HEK293T (cell line): ENCODE data around the gene CDC42EP2.

Experiments used
- CTCF ChIA-PET: fragments of 350-600 bp; formaldehyde crosslinking; extraction: SDS; loops from one replicate; lab custom pipeline; 2021; ENCODE audit warnings: antibody characterized with exemption, inconsistent platforms; lab: Yijun Ruan, JAX
- POLR2A ChIA-PET: fragments of 350-600 bp; formaldehyde crosslinking; extraction: SDS; loops from one replicate; lab custom pipeline; 2020; ENCODE audit warnings: antibody characterized with exemption, inconsistent platforms; lab: Yijun Ruan, JAX
- DNase-seq: peaks from one replicate; pipeline ENCODE4 v3.0.0; 2012; ENCODE audit warnings: mixed read lengths; ENCODE audit errors: extremely low spot score
- ARNT ChIP-seq: fragments of 450-650 bp; IDR thresholded peaks from 2 replicates; pipeline ENCODE4 v1.6.1; 2017; ENCODE audit warnings: mild to moderate bottlenecking
- BHLHE40 ChIP-seq: fragments of 450-650 bp; IDR thresholded peaks from 2 replicates; pipeline ENCODE4 v1.6.1; 2016; ENCODE audit warnings: mild to moderate bottlenecking, moderate library complexity, borderline replicate concordance
- CTBP1 ChIP-seq: fragments of 450-650 bp; IDR thresholded peaks from 2 replicates; pipeline ENCODE4 v1.6.1; 2016; ENCODE audit warnings: borderline replicate concordance
- ELF4 ChIP-seq: fragments of 450-650 bp; IDR thresholded peaks from 2 replicates; pipeline ENCODE4 v1.6.1; 2017; ENCODE audit warnings: antibody characterized with exemption
- FOXA1 ChIP-seq: fragments of 450-650 bp; IDR thresholded peaks from 2 replicates; pipeline ENCODE4 v1.6.1; 2016; ENCODE audit warnings: mild to moderate bottlenecking
- FOXK2 ChIP-seq: fragments of 450-650 bp; IDR thresholded peaks from 2 replicates; pipeline ENCODE4 v1.6.1; 2016; ENCODE audit warnings: mild to moderate bottlenecking
- FOXM1 ChIP-seq: fragments of 450-650 bp; IDR thresholded peaks from 2 replicates; pipeline ENCODE4 v1.6.1; 2017; ENCODE audit warnings: mild to moderate bottlenecking, borderline replicate concordance
- HDGF ChIP-seq: fragments of 450-650 bp; IDR thresholded peaks from 2 replicates; pipeline ENCODE4 v1.6.1; 2017; ENCODE audit warnings: antibody characterized with exemption, borderline replicate concordance
- L3MBTL2 ChIP-seq: fragments of 450-650 bp; conservative IDR thresholded peaks from 2 replicates; pipeline ENCODE4 v1.6.1; 2016; ENCODE audit warnings: mild to moderate bottlenecking
- LEF1 ChIP-seq: fragments of 450-650 bp; IDR thresholded peaks from 2 replicates; pipeline ENCODE4 v1.6.1; 2017; ENCODE audit warnings: mild to moderate bottlenecking, borderline replicate concordance
- NFRKB ChIP-seq: fragments of 450-650 bp; IDR thresholded peaks from 2 replicates; pipeline ENCODE4 v1.6.1; 2016; ENCODE audit warnings: mild to moderate bottlenecking, moderate library complexity
- PKNOX1 ChIP-seq: fragments of 450-650 bp; IDR thresholded peaks from 2 replicates; pipeline ENCODE4 v1.6.1; 2016
- SP1 ChIP-seq: fragments of 450-650 bp; IDR thresholded peaks from 2 replicates; pipeline ENCODE4 v1.6.1; 2017
- SUZ12 ChIP-seq: fragments of 450-650 bp; IDR thresholded peaks from 2 replicates; pipeline ENCODE4 v1.6.1; 2016; ENCODE audit warnings: mild to moderate bottlenecking
- TARDBP ChIP-seq: fragments of 450-650 bp; IDR thresholded peaks from 2 replicates; pipeline ENCODE4 v1.6.1; 2016
- ZNF384 ChIP-seq: fragments of 450-650 bp; IDR thresholded peaks from 2 replicates; pipeline ENCODE4 v1.6.1; 2016

Gene CDC42EP2

GRCh38 chr11:65288706-65289536 is 25.7 kb upstream of the CDC42EP2 start:
- POLR2A ChIA-PET = no interaction called here
- CTCF ChIA-PET = interaction anchor here (1.5 kb wide), 1 partner anchor 26 kb away, joined by 3 read pairs; no protein-coding TSS in a partner anchor
- TF ChIP-seq CTBP1 = no peak
- DNase-seq = no peak

GRCh38 chr11:65290448-65291165 is 24.1 kb upstream of the CDC42EP2 start:
- TF ChIP-seq ZNF384 (no peak), ARNT (no peak), FOXM1 (no peak), HDGF (no peak), ELF4 (no peak)
- POLR2A ChIA-PET = interaction anchor here (0.6 to 0.9 kb wide), 2 partner anchors 11 to 29 kb away, joined by 3 to 4 read pairs; partner anchors contain the start of gene POLA2
- no peak for DNase-seq
- CTCF ChIA-PET = no interaction called here

- no peak for DNase-seq
- POLR2A ChIA-PET = no interaction called here
- CTCF ChIA-PET = no interaction called here
- TF ChIP-seq FOXM1 = no peak
- TF ChIP-seq SUZ12 = no peak
- TF ChIP-seq LEF1 = no peak
- TF ChIP-seq CTBP1 = no peak
- no peak for TF ChIP-seq FOXK2
- no peak for TF ChIP-seq PKNOX1
Measured at GRCh38 chr11:65291613-65292012, 23.1 kb upstream of the CDC42EP2 start.

DNA sequence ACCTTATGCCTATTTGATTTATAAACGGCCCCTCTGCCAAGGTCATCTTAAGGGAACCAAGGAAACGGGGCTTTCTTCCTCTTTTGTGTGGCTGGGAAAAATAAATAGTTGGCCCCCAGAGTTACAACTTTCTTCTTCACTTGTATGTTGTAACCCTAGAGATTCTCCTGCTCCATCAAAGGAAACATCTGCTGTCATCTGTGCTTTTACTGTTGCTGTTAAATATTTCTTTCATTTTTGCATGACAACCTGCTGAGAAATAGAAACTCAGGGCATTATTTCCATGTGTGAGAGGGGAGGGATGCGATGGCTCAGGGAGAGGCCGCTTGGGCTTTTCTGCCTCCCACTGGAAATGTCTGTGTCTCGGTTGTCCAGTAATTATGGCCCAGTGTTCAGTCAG is 21.8 kb upstream of the CDC42EP2 start:
- CTCF ChIA-PET = no interaction called here
- POLR2A ChIA-PET = interaction anchor here (0.8 to 1.3 kb wide), 2 partner anchors 41 to 209 kb away, joined by 3 read pairs; partner anchors contain the start of gene DPF2
- DNase-seq = no peak
- TF ChIP-seq ZNF384 (no peak), FOXK2 (no peak), HDGF (no peak), CTBP1 (no peak), FOXA1 (no peak), ARNT (no peak)

- DNase-seq = no peak
- TF ChIP-seq SUZ12 (no peak), LEF1 (no peak), PKNOX1 (no peak), ZNF384 (no peak), ARNT (no peak), FOXM1 (no peak), BHLHE40 (no peak), NFRKB (no peak), HDGF (no peak)
- POLR2A ChIA-PET = no interaction called here
- CTCF ChIA-PET = interaction anchor here (1.4 kb wide), 1 partner anchor 258 kb away, joined by 3 read pairs; no protein-coding TSS in a partner anchor
Measured at GRCh38 chr11:65293909-65294381, 20.7 kb upstream of the CDC42EP2 start.

DNA sequence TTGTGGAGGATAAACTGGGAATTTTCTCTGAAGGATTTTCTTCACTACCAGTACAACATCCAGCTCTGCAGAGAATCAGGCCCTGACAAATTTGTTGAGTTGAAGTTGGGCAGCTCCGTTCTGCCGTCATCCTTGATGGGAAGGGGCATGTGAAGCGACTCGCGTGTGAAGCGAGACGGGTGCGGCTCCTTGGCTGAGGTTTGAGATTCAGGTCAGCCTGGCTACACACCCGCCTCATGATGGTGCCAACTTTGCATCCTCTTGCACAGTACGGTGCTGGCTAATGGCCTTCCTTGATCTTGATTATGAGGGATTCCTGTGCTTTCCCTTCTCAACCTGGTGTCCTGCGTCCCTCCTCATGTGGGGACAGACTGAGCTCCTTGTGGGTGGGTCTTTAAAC is 19.7 kb upstream of the CDC42EP2 start:
- no peak for DNase-seq
- ChIA-PET CTCF (interaction anchor here (1.4 kb wide), 1 partner anchor 257 kb away, joined by 3 read pairs; no protein-coding TSS in a partner anchor), POLR2A (interaction anchor here (1.0 to 2.1 kb wide), 3 partner anchors 8 to 33 kb away, joined by 3 to 5 read pairs (median 4); partner anchors contain the start of gene POLA2)
- no peak for TF ChIP-seq BHLHE40
- no peak for TF ChIP-seq FOXM1
- TF ChIP-seq TARDBP = no peak

DNA sequence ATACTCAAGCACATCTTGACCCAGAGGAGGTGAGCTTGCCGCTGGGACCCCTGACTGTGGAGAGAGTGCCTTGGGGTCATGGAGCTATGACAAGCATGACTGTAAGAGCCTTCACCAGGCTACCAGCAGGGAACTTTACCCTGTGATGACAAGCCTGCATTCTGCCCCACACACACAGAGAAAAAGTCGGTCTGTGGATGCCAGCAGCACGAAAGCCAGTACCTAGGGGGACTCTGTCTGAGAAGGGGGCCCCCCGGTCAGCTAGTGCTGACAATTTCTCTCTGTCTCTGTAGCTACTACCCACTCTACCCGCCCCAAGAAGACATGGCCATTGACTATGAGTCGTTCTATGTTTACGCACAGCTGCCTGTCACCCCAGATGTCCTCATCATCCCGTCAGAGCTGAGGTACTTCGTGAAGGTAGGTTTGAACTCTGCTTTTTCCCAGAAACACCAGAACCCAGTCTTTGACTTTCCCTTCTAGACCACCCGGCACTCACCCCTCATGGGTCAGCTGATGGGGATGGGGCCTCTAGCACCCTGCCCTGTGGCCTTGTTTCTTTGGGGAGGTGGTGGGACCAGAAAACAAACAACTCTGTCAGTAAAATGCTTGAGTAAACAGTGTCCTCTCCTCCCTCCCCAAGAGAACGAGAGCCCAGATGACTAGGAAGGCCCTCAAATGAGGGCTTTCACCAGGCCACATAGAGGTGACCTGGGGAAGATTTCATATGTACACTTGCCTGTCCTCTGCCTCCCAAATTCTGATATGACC is 18.9 kb upstream of the CDC42EP2 start:
- no peak for DNase-seq
- TF ChIP-seq FOXM1 (no peak), ARNT (no peak), FOXK2 (no peak), CTBP1 (no peak), SP1 (no peak), ZNF384 (no peak), FOXA1 (no peak), TARDBP (no peak), LEF1 (no peak), L3MBTL2 (no peak), SUZ12 (no peak), HDGF (no peak), NFRKB (no peak), BHLHE40 (no peak), PKNOX1 (no peak), ELF4 (no peak)
- ChIA-PET CTCF (interaction anchor here (0.6 kb wide), 1 partner anchor 158 kb away, joined by 3 read pairs; no protein-coding TSS in a partner anchor), POLR2A (interaction anchor here (1.0 to 2.1 kb wide), 3 partner anchors 8 to 34 kb away, joined by 3 to 5 read pairs (median 4); partner anchors contain the start of gene POLA2)
